Immature natural killer cell (primary cell): ENCODE data around the gene PIK3CD. TPM values are rescaled to one million over a fixed set of nuclear protein-coding genes. Genes with fewer than 3 reads are reported as not detected.
"Not testable (repeated sequence)": the region's sequence is repeated elsewhere in the genome, so short reads cannot be mapped to it uniquely, and the experiment has no call there.

Source experiments
- DNase-seq, 3 donors: peaks; one replicate each; pipeline ENCODE4 v3.0.0; 2022; ENCODE audit warnings: mixed read lengths in 1 of 3
- H3K27ac Mint-ChIP-seq, 6 donors: one replicate each; pipeline ENCODE4 v1.8.0; 2020; ENCODE audit warnings: mixed read lengths in 6 of 6, mild to moderate bottlenecking in 5 of 6, inconsistent platforms in 4 of 6, moderate library complexity in 3 of 6
- H3K27me3 Mint-ChIP-seq, 3 donors: one replicate each; pipeline ENCODE4 v1.8.0; 2020 to 2021; ENCODE audit warnings: low read depth in 3 of 3, mild to moderate bottlenecking in 3 of 3, mixed read lengths in 3 of 3, moderate library complexity in 3 of 3, inconsistent platforms in 1 of 3
- H3K36me3 Mint-ChIP-seq, 3 donors: one replicate each; pipeline ENCODE4 v1.8.0; 2020; ENCODE audit warnings: mixed read lengths in 3 of 3, inconsistent platforms in 2 of 3, mild to moderate bottlenecking in 2 of 3
- H3K4me1 Mint-ChIP-seq, 2 donors: one replicate each; pipeline ENCODE4 v1.8.0; 2020; ENCODE audit warnings: inconsistent platforms in 2 of 2, mild to moderate bottlenecking in 2 of 2, mixed read lengths in 2 of 2, moderate library complexity in 1 of 2
- H3K4me3 Mint-ChIP-seq, 5 donors: one replicate each; pipeline ENCODE4 v1.8.0; 2020; ENCODE audit warnings: mild to moderate bottlenecking in 5 of 5, mixed read lengths in 5 of 5, inconsistent platforms in 3 of 5, moderate library complexity in 3 of 5
- H3K9me3 Mint-ChIP-seq, 6 donors: one replicate each; pipeline ENCODE4 v1.8.0; 2020; ENCODE audit warnings: mild to moderate bottlenecking in 6 of 6, mixed read lengths in 6 of 6, inconsistent platforms in 4 of 6, moderate library complexity in 3 of 6
- polyA plus RNA-seq, 3 donors: library from polyadenylated mRNA; unstranded; fragments of 300-500 nt; fragmentation: Illumina TruSeq; gene quantifications; one replicate each; pipeline ENCODE4 v1.2.3, GENCODE V29; 2021

PIK3CD gene
- polyA plus RNA-seq, 3 donors from 2014 or later: 43.4 to 133 (median 49.0) TPM

DNA sequence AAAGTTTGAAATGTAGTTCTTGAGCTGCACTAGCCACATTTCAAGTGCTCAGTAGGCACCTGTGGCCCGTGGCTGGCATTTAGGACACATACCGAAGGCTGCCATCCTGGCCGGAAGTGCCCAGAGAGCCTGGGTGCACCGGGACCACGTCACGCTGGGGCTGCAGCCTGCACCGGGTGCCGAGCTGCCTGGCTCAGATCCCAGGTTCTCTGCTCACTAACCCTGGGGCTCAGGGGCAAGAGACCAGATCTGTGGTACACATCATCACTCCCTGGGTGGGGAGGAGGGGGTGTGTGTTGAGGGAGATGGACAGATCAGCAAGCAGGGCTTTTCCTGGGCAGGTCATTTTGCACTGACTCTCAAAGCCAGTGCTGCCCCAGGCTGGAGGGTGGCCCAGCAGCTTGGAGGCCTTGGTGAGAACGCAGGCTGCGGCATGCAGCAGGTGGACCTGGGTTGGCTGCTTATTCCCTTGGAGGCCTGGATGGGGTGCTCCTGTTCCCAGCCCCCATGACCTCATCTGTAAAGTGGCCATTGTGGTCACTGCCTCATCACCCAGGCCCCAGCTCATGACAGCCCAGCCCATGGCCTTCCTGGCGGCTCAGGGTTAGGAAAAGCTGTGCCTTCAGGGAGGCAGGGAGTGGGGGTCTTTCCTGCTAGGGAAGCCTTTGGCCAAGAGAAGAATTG is 39.2 kb upstream of the PIK3CD start:
- H3K4me1 Mint-ChIP-seq: no peaks in the 10 kb centered on the region
- no peak overlapping the region for H3K27ac Mint-ChIP-seq
- peaks cover 0 to 2% (median 1%) of the 10 kb centered on the region in 3 donors for H3K27me3 Mint-ChIP-seq
- no peak for DNase-seq
- no peaks in the 10 kb centered on the region for H3K36me3 Mint-ChIP-seq
- H3K4me3 Mint-ChIP-seq: no peak overlapping the region
- H3K9me3 Mint-ChIP-seq: no peaks in the 10 kb centered on the region

DNA sequence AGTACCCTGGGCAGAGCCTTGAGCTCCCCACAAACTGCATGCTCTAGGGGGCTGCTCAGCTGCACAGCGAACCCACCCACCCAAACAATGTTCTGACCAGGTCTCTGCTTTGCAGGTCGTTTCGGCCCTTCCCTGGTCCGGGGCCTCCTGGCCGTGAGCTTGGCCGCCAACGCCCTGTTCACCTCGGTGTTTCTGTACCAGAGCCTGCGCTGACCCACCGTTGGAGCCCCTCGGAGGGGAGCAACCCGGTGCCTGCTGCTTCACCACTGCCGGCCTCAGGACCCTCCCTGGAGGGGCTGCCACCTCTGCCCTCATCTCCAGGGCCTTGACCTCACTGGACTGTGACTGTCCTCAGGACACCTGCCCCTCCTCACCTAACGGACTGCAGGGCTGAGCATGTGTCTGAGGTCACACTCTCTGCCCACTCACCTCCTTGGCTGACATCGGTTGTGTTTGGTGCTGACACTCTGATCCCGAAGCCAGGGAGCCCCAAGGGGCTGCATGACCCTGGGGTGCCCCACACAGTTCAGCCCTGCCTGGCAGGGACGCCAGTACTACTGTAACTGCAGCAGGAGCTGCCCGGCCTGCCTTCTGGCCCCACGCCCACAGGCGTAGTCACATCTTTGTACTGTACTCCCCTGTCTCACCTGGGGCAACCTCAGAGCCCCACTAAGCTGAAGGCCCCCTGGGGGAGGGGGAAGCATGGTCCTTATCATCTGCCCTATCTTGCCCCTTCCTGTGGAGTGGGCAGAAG is 38.5 kb upstream of the PIK3CD start:
- H3K4me1 Mint-ChIP-seq: no peaks in the 10 kb centered on the region
- no peak overlapping the region for H3K4me3 Mint-ChIP-seq
- H3K36me3 Mint-ChIP-seq: no peaks in the 10 kb centered on the region
- no peaks in the 10 kb centered on the region for H3K9me3 Mint-ChIP-seq
- no peak for DNase-seq
- H3K27ac Mint-ChIP-seq: no peak overlapping the region
- H3K27me3 Mint-ChIP-seq: peaks cover 0 to 3% (median 1%) of the 10 kb centered on the region in 3 donors

DNA sequence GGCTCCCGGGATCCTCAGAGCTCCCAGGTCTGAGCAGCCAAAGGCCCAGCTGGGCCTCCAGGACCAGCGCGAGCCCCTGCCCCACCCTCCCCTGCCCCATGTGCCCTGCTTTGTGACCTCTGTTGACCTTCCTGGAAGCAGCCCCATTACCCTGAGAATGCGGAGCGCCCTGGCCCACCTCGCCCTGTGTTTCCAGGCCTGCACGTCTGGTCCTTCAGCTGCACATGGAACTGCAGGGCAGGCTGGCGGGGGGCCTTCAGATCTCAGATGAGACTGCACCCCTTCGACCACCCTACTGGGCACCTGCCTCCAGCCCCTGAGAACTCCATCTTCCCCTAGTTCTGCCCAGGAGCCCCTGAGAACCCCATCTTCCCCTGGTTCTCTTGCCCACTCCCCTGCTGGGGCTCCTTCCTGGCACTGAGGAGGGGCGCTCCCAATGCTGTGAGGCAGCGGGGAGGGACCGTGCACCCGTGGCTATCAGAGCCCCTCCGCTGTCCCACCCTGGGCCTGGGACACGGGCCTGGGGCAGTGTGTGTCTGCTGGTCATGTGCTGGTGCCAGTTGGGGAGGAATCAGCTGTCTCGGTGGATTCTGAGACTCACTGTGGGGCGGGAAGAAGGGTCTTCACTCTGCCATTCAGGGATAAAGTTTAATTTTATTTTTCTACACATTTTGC is 37.8 kb upstream of the PIK3CD start:
- Mint-ChIP-seq H3K4me1 (no peaks in the 10 kb centered on the region), H3K4me3 (no peak overlapping the region), H3K27ac (no peak overlapping the region), H3K36me3 (no peaks in the 10 kb centered on the region), H3K9me3 (no peaks in the 10 kb centered on the region), H3K27me3 (peaks cover 0 to 3% (median 3%) of the 10 kb centered on the region in 3 donors)
- DNase-seq: no peak

DNA sequence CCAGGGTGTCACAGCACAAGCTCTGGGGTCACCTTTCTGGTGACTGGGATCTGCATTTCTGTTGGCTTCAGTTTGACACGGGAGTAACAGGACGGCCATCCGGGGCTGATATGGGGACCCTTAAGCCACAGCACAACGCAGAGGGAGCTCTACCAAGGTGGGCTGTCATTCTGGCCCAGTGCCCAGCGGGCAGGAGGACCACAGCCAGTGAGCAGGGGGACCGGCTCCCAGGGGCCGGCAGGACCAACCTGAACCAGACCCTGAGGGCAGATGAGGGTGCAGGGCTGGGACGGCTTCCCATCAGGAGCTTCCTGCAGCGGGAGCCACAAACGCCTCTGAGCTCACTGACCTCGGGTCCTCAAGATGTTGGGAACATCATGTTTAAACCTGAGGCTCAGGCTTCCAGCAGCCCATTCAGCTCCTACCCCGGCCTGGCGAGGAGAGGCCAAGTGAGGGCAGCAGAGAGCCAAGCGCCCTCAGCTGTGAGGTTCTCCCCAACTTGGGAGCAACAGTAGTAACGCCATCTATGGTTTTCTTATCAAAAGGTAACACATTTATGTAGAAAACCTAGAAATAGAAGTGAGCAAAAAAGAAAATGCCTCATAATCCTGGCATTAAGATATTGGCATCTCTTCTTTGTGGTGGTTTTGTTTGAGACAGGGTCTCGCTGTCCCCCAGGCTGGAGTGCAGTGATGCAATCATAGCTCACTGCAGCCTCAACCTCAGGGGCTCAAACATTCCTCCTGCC is 36.0 kb upstream of the PIK3CD start:
- Mint-ChIP-seq H3K27me3 (peaks cover 1 to 8% (median 2%) of the 10 kb centered on the region in 3 donors), H3K9me3 (no peaks in the 10 kb centered on the region), H3K4me1 (no peaks in the 10 kb centered on the region), H3K4me3 (no peak overlapping the region), H3K27ac (no peak overlapping the region), H3K36me3 (no peaks in the 10 kb centered on the region)
- DNase-seq: peak; percentile 21 to 41 (median 31)

DNA sequence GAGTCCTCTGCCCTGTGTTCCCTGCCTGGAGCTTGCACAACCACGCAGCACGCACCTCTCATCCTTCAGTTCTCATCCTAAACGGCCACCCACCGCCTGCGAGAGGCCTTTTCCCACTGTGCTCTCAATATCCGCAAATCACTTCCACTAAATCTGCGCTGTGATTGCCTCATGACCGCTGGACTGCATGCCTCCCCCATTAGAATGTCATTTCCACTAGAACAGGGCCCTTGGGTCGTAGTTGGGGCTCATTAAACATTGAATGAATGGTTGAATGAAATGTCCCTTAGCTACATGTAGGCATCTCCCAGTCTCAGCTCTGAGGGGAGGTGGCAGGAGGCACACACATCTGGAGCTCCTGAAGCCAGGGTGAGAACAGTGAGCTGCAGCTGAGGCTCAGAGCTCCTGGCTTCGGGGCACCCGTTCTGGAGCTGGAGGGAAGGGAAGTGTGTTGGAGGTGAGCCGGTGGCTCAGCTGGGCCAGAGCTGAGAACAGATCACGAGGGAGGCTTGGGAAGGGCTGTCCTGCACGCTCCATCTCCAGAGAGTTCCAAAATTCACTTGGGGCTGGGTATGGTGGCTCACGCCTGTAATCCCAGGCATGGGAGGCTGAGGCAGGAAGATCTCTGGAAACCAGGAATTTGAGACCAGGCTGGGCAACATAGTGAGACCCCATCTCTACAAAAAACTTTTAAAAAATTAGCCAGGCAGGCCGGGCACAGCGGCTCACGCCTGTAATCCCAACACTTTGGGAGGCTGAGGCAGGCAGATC is 32.4 kb upstream of the PIK3CD start:
- no peak overlapping the region for H3K27ac Mint-ChIP-seq
- no peak for DNase-seq
- H3K36me3 Mint-ChIP-seq: peaks cover 0 to 2% (median 0%) of the 10 kb centered on the region in 3 donors
- H3K9me3 Mint-ChIP-seq: no peaks in the 10 kb centered on the region
- H3K4me1 Mint-ChIP-seq: no peaks in the 10 kb centered on the region
- no peak overlapping the region for H3K4me3 Mint-ChIP-seq
- H3K27me3 Mint-ChIP-seq: peaks cover 1 to 14% (median 4%) of the 10 kb centered on the region in 3 donors

DNA sequence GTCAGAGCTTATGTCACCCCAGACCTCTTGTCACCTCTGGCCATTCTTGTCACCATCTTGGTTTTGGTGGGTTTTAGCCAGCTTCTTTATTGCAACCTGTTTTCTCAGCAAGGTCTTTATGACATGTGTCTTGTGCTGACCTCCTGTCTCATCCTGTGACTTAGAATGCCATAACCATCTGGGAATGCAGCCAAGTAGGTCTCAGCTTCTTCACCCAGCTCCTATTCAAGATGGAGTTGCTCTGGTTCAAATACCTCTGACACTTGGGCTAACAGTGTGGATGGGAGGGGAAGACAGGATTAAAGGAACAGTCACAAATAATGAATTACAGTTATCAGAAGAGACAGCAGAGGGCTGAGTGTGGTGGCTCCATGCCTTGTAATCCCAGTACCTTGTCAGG is 30.5 kb upstream of the PIK3CD start:
- no peak overlapping the region for H3K4me3 Mint-ChIP-seq
- H3K36me3 Mint-ChIP-seq: peaks cover 0 to 3% (median 0%) of the 10 kb centered on the region in 3 donors
- peaks cover 3 to 4% of the 10 kb centered on the region in 2 donors for H3K4me1 Mint-ChIP-seq
- H3K9me3 Mint-ChIP-seq: no peaks in the 10 kb centered on the region
- H3K27ac Mint-ChIP-seq: no peak overlapping the region
- no peak for DNase-seq
- H3K27me3 Mint-ChIP-seq: peaks cover 1 to 16% (median 5%) of the 10 kb centered on the region in 3 donors

DNA sequence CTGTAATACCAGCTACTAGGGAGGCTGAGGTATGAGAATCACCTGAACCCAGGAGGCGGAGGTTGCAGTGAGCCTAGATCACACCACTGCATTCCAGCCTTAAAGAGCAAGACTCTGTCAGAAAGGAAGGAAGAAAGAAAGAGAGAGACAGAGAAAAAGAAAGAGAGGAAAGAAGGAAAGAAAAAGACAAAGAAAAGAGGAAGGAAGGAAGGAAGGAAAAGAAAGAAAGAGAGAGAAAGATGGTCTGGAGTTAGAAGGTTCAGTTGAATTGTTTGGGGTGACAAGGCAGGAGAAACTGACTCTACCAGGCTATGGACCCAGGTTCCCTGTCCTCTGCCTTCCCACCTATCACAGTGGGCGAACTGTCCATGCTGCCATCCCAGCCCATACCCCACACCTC is 27.4 kb upstream of the PIK3CD start:
- Mint-ChIP-seq H3K4me3 (peak overlapping the region in 3 of 5 donors; percentile 2 to 34 (median 5)), H3K27ac (peak overlapping the region in 2 of 6 donors; percentile 7 to 71), H3K9me3 (no peaks in the 10 kb centered on the region), H3K27me3 (peaks cover 9 to 16% (median 10%) of the 10 kb centered on the region in 3 donors), H3K4me1 (peaks cover 27 to 32% of the 10 kb centered on the region in 2 donors), H3K36me3 (peaks cover 0 to 3% (median 0%) of the 10 kb centered on the region in 3 donors)
- DNase-seq: no peak

DNA sequence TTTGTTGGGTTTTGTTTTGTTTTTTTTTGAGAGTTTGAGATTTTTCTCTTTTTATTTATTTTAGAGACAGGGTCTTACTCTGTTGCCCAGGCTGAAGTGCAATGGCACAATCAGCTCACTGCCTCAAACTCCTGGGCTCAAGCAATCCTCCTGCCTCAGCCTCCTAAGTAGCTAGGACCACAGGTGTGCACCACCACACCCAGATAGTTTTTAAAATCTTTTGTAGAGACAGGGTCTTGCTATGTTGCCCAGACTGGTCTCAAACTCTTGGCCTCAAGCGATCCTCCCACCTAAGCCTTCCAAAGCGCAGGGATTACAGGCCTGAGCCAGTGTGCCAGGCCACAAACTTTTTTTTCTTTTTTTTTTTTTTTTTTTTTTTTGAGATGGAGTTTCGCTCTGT is 26.5 kb upstream of the PIK3CD start:
- not testable (repeated sequence) for DNase-seq, H3K36me3 Mint-ChIP-seq, H3K9me3 Mint-ChIP-seq, H3K27ac Mint-ChIP-seq
- H3K4me1 Mint-ChIP-seq: peaks cover 37 to 40% of the 10 kb centered on the region in 2 donors
- H3K4me3 Mint-ChIP-seq: peak overlapping the region in 2 of 5 donors; percentile 43 to 53
- peaks cover 12 to 20% (median 15%) of the 10 kb centered on the region in 3 donors for H3K27me3 Mint-ChIP-seq

DNA sequence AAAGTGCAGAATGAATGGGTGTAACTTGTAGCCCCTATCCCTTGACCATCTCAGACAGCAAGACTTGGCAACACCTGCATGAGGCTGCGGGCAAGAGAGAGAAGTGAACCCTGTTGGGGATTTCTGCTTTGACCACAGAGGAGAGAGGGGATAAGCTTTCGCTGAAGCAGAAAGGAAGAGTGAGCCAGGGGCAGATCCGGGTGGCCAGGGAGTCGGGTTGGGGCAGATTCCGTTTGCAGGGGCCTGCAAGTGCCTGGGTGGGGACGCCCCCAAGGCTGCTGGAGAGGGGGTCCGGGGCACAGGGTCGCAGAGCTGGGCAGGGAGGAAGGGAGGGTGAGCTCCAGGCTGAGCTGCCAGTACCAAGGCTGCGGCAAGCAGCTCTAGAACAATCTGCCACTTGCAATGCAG is 25.3 kb upstream of the PIK3CD start:
- no peaks in the 10 kb centered on the region for H3K9me3 Mint-ChIP-seq
- peak overlapping the region; percentile 58 to 89 (median 82) for H3K27ac Mint-ChIP-seq
- peaks cover 12 to 20% (median 17%) of the 10 kb centered on the region in 3 donors for H3K27me3 Mint-ChIP-seq
- peak overlapping the region; percentile 76 to 89 (median 84) for H3K4me3 Mint-ChIP-seq
- DNase-seq: peak; percentile 26 to 51 (median 39)
- H3K36me3 Mint-ChIP-seq: peaks cover 0 to 7% (median 0%) of the 10 kb centered on the region in 3 donors
- H3K4me1 Mint-ChIP-seq: peaks cover 48 to 52% of the 10 kb centered on the region in 2 donors

DNA sequence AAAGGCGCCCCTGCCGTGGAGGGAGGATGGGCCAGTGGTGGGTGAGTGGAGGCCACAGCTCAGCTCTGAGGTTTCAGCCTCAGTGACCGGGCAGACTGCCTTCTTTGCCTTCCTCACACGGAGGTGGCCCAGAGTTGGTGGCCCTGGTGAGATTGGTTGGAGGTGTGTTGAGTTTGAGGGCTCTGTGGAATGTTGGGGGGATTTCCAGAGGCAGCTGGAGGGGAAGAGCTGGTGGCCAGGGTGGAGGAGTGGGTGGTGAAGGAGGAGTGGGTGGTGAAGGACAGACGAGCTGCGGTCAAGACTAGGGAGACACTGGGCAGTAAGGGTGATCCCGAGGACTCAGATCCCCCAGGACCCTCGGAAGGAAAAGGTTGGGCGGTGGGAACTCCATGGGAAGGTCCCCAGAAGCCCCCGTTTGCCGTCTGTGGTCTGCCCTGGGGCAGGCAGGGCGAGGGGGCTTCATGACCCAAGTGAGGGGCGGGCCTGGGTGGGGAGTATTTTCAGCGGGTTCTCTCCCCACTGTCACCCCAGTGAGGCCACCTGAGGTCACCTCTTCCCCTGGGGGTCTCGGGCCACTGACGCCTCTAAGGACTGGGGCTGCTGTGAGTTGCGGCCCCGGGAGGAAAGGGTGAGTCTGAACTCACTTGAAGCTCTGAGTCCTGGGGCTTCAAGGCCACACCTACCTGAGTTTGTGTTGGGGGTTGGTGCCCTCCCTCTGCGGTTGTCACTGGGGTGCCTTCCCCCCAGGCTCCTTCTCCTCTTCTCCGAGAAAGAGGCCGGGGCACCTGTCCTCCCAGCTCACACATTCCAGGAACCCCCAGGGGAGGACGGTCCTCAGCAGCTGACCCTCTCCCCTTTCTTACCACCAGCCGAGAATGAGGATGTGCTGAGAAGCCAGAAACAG is 22.7 kb upstream of the PIK3CD start:
- Mint-ChIP-seq H3K36me3 (peaks cover 0 to 7% (median 0%) of the 10 kb centered on the region in 3 donors), H3K27ac (peak overlapping the region; percentile 90 to 95 (median 92)), H3K27me3 (peaks cover 14 to 21% (median 14%) of the 10 kb centered on the region in 3 donors), H3K9me3 (no peaks in the 10 kb centered on the region), H3K4me3 (peak overlapping the region; percentile 85 to 96 (median 89)), H3K4me1 (peaks cover 64 to 67% of the 10 kb centered on the region in 2 donors)
- peak; percentile 65 to 72 (median 69) for DNase-seq

DNA sequence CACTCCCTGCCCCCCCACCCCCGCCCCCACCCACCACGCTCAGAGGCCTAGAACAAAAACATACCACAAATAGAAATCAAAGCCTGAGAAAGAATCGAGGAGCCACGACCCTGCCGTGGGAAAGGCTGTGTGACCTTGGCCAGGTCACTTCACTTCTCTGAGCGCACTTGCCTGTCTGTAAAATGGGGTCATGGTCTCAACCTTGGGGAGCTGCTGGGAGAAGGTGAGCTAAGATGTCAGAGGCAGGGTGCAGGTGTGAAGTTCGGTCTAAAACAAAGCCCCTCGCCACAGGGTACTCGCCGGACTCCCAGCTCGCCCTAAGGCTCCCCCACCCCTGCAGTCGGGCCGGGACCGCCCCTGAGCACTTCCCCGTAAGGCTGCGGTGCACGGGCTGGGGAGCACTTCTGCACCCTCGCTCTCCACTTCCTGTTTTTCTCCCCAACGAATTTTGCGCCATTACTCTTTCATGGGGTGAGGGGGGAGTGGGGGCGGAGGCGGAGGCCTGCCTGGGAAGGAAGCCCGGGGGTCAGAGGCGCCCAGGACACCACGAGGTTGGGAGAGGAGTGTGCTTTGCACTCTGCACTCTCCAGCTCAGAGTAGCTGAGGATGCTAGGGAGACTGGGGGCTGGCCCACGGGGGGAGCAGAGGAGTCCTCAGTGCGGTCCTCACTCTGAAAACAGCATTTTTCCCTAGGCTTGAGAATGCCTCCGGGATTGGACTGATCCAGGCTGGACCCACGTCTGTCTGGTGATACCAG is 21.9 kb upstream of the PIK3CD start:
- Mint-ChIP-seq H3K9me3 (no peaks in the 10 kb centered on the region), H3K27me3 (peaks cover 11 to 21% (median 14%) of the 10 kb centered on the region in 3 donors), H3K4me3 (peak overlapping the region; percentile 85 to 96 (median 89)), H3K36me3 (peaks cover 0 to 6% (median 0%) of the 10 kb centered on the region in 3 donors), H3K4me1 (peaks cover 67 to 68% of the 10 kb centered on the region in 2 donors), H3K27ac (peak overlapping the region; percentile 90 to 95 (median 92))
- DNase-seq: peak; percentile 80 to 82 (median 81)
